Measurements from ENCODE around the gene ASIC5. TPM values are rescaled to one million over a fixed set of nuclear protein-coding genes. Genes with fewer than 3 reads are reported as not detected.

The ASIC5 gene
- total RNA-seq, 1 donor from 2014 or later = not detected

DNA sequence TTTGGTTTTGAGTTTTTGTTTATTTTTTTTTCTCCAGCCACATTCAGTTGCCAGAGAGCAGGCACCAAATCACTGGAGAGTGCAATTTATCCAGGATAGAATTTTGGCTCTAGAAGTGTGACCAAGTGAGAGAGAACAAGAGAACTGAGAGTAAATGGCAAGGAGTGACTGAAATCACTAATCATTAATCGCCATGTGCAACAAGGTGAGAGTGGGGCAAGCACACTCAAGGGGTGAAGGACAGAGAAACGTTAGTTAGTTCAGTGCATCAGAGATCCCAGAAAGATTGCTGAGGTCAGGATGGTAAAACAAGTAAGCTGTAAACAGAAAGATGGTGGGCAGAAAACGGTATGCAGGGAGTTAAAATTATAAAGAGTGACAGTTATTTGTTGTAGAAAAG is 17.8 kb upstream of the ASIC5 start:
- DNase-seq (ENCODE audit: low spot score) = no peak
- intact Hi-C loops (cut with DNase I) = no loop called here

DNA sequence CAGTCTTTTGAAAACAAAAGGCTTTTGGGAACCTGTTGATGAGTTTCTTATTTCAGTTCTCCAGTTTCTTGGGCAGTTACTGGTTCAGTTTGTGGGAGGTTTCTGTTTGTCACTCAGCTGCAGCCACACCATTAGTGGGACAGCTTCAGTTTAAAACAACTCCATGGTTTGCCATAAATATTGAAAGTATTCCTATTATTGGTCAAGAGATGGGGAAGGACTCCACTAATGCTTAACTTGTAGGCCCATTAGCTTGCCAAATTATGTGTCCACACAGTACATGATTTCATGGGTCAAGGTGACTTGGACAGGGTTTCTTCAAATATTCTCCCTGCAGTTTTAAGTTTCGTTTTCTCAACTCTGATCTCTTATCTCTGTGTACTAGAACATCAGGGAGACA is 15.5 kb upstream of the ASIC5 start:
- intact Hi-C loops (cut with DNase I) = no loop called here
- no peak for DNase-seq (ENCODE audit: low spot score)

DNA sequence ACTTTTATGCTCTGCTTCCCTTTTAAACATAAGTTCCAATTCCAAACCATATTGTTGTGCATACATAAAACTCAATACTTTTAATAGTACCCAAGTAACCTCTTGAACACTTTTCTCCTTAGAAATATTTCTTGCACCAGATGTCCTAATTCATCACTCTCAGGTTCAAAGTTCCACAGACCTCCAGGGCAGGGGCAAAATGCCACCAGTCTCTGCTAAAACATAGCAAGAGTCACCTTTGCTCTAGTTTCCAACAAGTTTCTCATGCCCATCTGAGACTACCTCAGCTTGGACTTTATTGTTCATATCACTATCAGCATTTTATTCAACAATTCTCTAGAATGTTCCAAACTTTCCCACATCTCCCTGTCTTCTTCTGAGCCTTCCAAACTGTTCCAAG is 13.7 kb upstream of the ASIC5 start:
- no peak for DNase-seq (ENCODE audit: low spot score)
- intact Hi-C loops (cut with DNase I) = no loop called here

DNA sequence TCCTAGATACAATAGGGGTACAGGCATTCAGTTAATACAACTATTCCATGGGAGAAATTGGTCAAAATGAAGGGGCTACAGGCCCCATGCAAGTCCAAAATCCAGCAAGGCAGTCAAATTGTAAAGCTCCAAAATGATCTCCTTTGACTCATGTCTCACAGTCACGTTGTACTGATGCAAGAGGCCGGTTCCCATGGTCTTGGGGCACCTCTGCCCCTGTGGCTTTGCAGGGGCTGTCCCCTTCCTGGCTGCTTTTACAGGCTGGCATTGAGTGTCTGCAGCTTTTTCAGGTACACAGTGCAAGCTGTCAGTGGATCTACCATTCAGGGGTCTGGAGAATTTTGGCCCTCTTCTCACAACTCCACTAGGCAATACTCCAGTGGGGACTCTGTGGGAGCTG is 12.5 kb upstream of the ASIC5 start:
- intact Hi-C loops (cut with DNase I) = no loop called here
- DNase-seq (ENCODE audit: low spot score) = no peak

DNA sequence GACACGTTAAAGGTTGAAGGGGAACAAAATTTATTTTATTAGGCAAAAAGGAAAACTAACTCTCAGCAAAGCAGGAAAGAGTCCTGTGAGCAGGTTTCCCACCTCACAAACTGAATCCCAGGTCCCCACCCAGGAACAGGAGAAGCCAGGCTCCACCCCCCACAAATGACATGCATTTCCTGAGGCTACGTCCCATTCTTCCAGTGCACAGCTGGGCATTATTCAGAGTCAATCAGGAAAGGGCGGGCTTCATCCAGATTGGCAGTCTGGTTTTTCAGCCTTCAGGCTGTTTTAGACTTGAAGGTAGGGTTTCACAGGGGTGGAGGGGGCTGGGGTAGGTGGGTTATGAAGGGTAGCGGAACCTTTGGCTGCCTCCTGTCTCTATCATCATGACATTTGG is 11.9 kb upstream of the ASIC5 start:
- intact Hi-C loops (cut with DNase I) = no loop called here
- DNase-seq (ENCODE audit: low spot score) = no peak

- intact Hi-C loops (cut with DNase I) = no loop called here
- no peak for DNase-seq (ENCODE audit: low spot score)
These were observed 9.8 kb upstream of the ASIC5 start for GRCh38 chr4:155875878-155876277.

- DNase-seq (ENCODE audit: low spot score) = no peak
- intact Hi-C loops (cut with DNase I) = no loop called here
These were observed 10.2 kb downstream of the ASIC5 start for GRCh38 chr4:155855897-155856296.

- DNase-seq (ENCODE audit: low spot score) = no peak
- intact Hi-C loops (cut with DNase I) = no loop called here
These were observed 11.4 kb downstream of the ASIC5 start for GRCh38 chr4:155854582-155855226.

GRCh38 chr4:155853189-155853588 is 12.9 kb downstream of the ASIC5 start:
- intact Hi-C loops (cut with DNase I) = no loop called here
- DNase-seq (ENCODE audit: low spot score) = no peak

- intact Hi-C loops (cut with DNase I) = no loop called here
- no peak for DNase-seq (ENCODE audit: low spot score)
These were observed 17.0 kb downstream of the ASIC5 start for GRCh38 chr4:155849042-155849441.

- no peak for DNase-seq (ENCODE audit: low spot score)
- intact Hi-C loops (cut with DNase I) = no loop called here
These were observed 19.1 kb downstream of the ASIC5 start for GRCh38 chr4:155846929-155847328.

DNA sequence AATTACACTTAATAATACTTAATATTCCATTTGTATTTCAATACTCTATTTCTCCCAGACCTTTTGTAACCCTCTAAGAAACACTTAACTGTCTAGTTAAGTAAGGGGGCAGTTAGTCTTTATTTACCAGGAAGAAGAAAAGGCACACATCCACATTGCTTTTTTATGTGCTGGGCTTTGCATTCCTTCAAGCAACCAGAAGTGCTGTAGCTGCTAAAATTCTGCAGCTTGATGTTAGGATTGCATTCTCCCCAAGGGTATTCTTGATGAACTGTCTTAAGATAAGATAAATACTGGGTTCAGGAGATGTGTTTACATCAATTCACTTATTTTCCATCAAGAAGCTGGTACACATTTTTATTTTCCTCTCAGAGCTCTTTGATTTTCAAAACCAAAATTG is 24.0 kb downstream of the ASIC5 start:
- DNase-seq (ENCODE audit: low spot score) = no peak
- intact Hi-C loops (cut with DNase I) = no loop called here

DNA sequence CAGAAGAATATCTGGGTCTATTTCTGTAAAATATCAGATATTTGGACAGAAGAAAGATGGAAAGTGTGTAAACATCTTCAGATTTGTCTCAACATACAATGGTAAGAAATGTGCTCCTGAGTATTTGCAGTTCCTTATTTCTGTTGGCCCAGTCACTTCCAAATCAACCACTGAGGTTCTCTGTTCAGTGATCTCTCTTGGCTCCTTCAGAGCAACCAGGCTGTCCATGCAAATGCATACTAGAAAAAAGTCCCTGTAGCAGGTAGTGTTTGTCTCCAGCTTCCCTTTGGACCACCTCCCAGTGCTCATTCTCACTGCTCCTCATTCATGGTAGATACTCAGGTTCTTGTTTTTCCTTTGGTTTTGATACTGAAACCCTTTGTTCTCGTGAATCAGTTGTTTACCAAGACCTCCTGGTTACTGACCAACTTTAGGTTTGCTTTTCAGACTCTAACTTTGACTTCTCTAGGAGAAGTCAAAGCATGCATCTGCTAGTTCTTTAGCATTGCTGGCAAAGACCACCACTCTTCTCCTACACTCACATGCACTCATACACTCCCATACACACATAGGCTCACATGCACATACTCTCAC is 28.8 kb downstream of the ASIC5 start:
- no peak for DNase-seq (ENCODE audit: low spot score)
- intact Hi-C loops (cut with DNase I) = no loop called here

DNA sequence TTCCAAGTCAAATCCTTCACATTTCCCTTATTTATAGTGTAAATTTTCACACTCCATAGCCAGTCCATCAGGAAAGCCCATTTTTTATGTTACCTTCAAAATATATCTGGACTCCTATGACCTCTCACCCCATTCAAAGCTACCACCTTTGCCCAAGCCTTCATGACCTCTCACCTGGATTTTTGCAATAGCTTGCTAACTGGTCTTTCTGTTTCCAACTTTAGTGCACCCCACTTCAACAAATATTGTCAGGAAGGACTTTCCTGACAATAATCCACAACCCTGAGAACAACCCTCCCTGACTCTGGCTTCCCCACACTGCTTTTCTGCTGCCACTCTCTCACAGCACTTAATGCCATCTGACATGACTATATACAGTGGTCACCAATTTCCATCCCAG is 33.4 kb downstream of the ASIC5 start:
- DNase-seq (ENCODE audit: low spot score) = no peak
- intact Hi-C loops (cut with DNase I) = no loop called here

DNA sequence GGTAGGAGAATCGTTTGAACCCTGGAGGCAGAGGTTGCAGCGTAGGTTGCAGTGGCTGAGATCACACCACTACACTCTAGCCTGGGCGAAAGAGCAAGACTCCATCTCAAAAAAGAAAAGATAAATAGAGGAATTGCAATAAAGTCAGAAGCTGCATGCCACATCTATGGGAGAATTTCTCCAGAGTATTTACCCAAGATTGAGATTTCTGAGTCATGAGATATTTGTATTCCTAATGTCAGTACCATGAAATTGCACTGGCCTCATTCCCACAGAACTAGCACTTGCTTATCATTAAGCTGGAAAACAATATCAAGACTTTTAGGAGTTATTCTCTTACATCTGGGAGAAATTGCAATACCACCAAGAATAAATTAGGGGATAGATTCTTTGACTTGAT is 37.4 kb downstream of the ASIC5 start:
- intact Hi-C loops (cut with DNase I) = no loop called here

DNA sequence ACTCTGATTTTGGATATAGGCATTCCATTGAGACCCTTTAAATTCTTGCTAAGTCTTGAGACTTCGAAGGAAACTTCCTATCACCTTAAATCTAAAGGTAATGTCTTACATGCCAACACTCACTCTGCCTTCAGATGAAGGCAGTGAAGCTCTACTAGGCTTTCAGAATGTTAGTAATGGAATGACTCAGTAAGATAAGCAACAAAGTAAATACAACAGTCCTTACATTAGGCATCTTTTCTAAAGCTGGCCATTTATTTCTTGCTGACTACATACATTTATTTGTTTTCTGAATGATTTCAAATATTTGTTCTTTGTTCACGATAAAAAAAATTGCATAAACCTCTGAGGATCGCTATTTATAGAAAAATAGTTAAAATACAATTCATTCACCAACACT is 43.5 kb downstream of the ASIC5 start:
- DNase-seq (ENCODE audit: low spot score) = no peak
- intact Hi-C loops (cut with DNase I) = no loop called here

More for the DNA sequence above, 37.4 kb downstream of the ASIC5 start:
- DNase-seq (ENCODE audit: low spot score) = no peak

GRCh38 chr4:155820887-155821518 is 45.1 kb downstream of the ASIC5 start:
- intact Hi-C loops (cut with DNase I) = no loop called here

DNA sequence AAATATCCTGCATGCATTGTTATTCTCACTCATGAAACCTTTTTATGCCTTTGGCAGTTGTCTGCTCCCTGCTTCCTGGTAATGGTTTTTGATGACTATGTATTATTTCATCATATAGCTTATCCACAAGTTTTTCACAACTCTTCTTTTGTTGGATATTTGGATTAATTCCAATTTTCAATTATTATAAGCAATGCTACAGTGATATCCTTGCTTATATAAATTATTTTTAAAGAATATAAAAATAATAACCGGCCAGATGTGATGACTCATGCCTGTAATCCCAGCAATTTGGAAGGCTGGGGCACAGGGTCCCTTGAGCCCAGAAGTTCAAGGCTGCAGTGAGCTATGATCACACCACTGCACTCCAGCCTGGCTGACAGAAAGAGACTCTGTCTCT is 47.0 kb downstream of the ASIC5 start:
- intact Hi-C loops (cut with DNase I) = no loop called here
- no peak for DNase-seq (ENCODE audit: low spot score)

More at GRCh38 chr4:155820887-155821518, 45.1 kb downstream of the ASIC5 start:
- DNase-seq (ENCODE audit: low spot score) = no peak

- no peak for DNase-seq (ENCODE audit: low spot score)
- intact Hi-C loops (cut with DNase I) = no loop called here
These were observed 47.4 kb downstream of the ASIC5 start for GRCh38 chr4:155818639-155819038.

DNA sequence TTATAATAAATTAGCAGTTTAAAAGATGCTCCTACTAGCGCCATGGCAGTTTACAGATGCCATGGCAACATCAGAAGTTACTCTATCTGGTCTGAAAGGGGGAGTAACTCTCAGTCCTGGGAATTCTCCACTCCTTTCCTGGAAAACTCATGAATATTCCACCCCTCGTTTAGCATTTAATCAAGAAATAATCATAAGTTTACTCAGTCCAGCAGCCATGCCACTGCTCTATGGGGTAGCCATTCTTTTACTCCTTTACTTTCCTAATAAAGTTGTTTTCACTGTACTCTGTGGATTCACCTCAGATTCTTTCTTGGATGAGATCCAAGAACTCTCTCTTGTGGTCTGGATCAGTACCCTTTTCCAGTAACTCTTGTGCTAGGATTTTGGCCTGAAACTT is 55.0 kb downstream of the ASIC5 start:
- no peak for DNase-seq (ENCODE audit: low spot score)
- intact Hi-C loops (cut with DNase I) = no loop called here

DNA sequence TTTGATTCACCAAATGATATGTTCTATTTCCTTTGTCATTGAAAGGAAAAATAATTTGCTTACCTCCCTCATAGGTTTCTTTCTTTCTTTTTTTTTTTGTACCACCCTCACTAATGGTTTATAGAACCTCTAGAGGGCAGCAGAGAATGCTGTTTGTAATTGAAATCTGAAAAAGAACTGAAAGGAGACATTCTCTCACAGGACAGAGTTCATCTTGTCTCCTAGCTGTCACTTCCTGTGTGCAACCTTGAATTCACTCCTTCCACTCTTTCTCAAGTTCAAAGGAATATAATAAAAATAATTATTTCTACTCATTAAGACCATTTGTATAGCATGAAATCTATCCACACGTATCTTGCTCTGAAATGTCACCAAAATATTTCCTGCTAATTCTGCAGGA is 56.2 kb downstream of the ASIC5 start:
- intact Hi-C loops (cut with DNase I) = loop anchor here (2.0 kb wide), 1 partner anchor 143 kb away; the partner anchor contains the start of gene CTSO
- DNase-seq (ENCODE audit: low spot score) = no peak
